DMS53 treated with DMSO at 0.1 percent for 48 hours (cell line): ENCODE results near the gene TMPO.
A peak's percentile ranks its signal among the peaks of the same experiment; 100 is the strongest.
"Not testable (repeated sequence)": the region's sequence is repeated elsewhere in the genome, so short reads cannot be mapped to it uniquely, and the experiment has no call there.

Experiments
- DNase-seq: peaks from one replicate; lab custom pipeline; 2025; ENCODE audit not compliant: unreplicated experiment; lab: John Stamatoyannopoulos, UW

The TMPO gene

DNA sequence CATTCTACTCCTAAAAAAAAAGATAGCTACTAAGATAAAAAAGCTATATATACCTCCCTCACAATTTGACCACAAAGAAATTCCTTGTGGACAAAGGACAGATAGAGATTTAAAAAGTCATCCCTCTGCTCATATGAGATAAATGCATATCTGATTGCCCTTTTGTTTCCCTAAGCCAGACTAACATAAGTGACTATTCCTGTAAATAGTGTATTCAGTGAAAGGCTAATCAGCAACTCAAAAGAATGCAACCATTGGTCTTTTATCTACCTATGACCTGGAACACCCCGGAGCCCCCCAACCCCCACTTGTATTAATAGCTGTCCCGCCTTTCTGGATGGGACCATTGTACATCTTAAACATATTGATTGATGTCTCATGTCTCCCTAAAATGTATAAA is 6.3 kb upstream of the TMPO start:
- DNase-seq: no peak

- DNase-seq: not testable (repeated sequence)
Observed at GRCh38 chr12:98511806-98512205, 3.6 kb upstream of the TMPO start.

GRCh38 chr12:98513379-98514322 is 1.7 kb upstream of the TMPO start:
- no peak for DNase-seq

DNA sequence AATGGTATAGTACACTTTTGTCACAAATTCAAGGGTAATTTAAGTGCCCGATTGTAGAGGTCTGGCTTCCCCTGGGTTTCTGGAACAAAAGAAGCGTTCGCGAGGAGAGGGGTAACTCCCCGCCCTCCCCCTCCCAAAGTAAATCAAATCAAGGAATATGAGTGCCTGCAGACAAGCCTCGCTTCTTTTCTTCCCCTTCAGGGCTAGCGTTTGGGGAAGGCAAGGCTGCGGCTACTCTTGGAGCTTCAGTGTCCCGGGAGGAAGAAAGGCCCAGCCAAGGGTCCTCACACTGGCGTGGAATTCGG is 456 bp upstream of the TMPO start:
- DNase-seq: no peak

DNA sequence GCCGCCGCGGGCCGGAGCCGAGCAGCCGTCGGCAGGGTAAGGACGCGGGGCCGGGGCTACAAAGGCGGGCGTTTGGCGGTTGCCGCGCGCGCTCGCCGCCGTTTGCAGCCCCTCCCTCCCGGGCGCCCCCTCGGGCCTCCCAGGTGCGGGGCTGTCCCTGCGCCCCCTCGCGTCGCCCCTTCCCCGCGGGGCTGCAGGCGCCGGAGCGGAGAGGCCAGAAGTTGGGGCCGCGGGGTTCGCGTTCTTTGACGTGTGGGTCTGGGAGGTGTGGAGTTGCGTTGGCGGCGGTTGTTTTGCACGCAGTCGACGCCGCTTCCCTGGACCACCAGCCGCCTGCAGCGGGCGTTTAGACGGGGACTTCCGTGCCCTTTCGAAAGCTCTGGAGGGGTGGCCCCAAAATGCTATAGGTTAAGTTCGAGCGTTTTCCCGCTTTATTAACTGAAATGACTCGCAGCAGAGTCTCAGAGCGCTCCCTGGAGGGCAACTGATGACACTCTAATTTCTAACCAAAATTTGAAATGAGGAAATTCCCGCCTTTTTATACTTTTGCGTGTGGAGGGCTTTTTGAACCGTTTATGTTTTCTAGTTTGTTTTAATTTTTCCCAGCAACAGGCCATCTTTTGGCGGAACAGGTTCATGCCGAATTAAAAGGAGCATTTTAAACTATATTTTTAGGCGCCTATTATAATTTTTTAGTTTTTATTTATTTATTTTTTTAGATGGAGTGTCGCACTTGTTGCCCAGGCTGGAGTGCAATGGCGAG is 902 bp downstream of the TMPO start:
- peak; percentile 92 for DNase-seq

DNA sequence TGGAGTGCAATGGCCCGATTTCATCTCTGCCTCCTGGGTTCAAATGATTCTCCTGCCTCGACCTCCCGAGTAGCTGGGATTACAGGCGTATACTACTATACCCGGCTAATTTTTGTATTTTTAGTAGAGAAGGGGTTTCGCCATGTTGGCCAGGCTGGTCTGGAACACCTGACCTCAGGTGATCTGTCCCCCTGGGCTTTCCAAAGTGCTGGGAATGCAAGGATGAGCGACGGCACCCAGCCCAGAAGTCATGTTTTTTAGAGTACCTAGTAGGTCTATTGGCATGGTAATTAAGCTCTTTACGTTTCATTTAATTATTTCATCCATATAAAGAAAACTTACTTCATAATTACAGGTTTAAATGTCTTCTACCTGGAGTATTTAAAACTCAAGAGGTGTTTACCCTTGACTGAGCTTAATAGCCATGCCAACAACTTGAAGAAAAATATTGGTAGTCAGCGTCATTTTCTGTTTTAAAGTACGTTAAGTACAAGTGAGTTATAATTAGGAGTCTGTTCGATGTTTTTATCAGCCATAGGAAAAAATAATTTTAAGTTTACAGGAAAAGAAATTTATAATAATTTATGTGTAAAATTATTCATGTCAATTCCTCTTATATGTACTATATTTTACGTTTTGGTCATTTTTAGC is 4.0 kb downstream of the TMPO start:
- no peak for DNase-seq

DNA sequence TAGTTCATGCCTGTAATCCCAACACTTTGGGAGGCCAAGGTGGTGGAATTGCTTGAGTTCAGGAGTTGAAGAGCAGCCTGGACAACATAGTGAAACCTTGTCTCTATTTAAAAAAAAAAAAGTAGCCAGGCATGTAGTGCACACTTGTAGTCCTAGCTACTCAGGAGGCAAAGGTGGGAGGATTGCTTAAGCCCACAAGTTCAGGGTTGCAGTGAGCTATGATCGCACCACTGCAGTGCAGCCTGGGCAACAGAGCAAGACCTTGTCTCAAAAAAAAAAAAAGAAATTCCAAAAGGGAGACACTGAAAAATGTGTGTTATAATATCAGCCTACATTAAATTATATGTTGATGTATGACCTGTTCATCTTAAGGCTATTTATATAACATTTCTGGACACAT is 14.7 kb downstream of the TMPO start:
- DNase-seq: no peak

DNA sequence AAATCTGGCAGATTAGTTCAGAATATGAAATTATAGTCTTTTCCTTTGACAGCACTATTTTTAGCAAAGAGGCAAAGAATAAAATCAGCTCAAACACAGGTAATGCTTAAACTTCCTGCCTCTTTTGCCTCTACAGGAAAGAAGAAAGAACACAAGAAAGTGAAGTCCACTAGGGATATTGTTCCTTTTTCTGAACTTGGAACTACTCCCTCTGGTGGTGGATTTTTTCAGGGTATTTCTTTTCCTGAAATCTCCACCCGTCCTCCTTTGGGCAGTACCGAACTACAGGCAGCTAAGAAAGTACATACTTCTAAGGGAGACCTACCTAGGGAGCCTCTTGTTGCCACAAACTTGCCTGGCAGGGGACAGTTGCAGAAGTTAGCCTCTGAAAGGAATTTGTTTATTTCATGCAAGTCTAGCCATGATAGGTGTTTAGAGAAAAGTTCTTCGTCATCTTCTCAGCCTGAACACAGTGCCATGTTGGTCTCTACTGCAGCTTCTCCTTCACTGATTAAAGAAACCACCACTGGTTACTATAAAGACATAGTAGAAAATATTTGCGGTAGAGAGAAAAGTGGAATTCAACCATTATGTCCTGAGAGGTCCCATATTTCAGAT is 17.4 kb downstream of the TMPO start:
- peak; percentile 45 for DNase-seq

- DNase-seq: no peak
Observed at GRCh38 chr12:98533723-98534251, 18.4 kb downstream of the TMPO start.

GRCh38 chr12:98538031-98538430 is 22.6 kb downstream of the TMPO start:
- no peak for DNase-seq

- DNase-seq: no peak
Observed at GRCh38 chr12:98543701-98544100, 28.3 kb downstream of the TMPO start.

GRCh38 chr12:98544751-98545150 is 29.4 kb downstream of the TMPO start:
- no peak for DNase-seq

- no peak for DNase-seq
Observed at GRCh38 chr12:98549371-98550110, 34.2 kb downstream of the TMPO start.

DNA sequence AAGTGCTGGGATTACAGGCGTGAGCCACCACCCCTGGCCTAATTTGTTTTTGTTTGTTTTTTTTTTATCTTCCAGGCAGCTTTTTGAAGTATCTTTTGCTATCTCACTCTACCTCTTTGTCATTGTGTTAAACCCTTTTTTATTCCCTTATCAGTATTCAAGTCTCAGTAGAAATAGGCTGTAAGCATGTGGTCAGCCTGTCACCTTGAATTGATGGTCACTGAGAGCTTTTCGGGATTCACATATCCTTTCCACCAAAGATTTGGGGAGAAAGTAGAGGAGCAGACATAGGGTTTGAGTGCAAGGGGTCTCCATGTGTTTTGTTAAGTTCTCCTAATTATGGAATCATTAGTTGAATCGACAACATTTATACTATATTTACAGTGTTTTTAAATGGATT is 36.4 kb downstream of the TMPO start:
- no peak for DNase-seq

GRCh38 chr12:98558097-98558496 is 42.7 kb downstream of the TMPO start:
- not testable (repeated sequence) for DNase-seq

GRCh38 chr12:98559666-98560065 is 44.3 kb downstream of the TMPO start:
- peak; percentile 31 for DNase-seq

DNA sequence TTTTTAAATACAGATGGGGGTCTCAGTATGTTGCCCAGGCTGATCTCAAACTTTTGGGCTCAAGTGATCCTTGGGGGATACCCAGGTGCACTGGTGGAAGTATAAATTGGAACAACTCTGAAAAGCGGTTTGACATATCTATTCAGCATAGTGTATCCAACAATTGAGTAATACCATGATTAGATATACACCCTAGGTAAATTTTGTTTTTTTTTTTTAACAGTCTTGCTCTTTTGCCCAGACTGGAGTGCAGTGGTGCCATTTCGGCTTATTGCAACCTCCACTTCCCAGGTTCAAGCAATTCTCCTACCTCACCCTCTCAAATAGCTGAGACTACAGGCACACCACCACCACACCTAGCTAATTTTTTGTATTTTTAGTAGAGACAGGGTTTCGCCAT is 46.5 kb downstream of the TMPO start:
- DNase-seq: no peak

- DNase-seq: no peak
Observed at GRCh38 chr12:98572010-98572409, 56.6 kb downstream of the TMPO start.

- DNase-seq: no peak
Observed at GRCh38 chr12:98574110-98574509, 58.7 kb downstream of the TMPO start.

DNA sequence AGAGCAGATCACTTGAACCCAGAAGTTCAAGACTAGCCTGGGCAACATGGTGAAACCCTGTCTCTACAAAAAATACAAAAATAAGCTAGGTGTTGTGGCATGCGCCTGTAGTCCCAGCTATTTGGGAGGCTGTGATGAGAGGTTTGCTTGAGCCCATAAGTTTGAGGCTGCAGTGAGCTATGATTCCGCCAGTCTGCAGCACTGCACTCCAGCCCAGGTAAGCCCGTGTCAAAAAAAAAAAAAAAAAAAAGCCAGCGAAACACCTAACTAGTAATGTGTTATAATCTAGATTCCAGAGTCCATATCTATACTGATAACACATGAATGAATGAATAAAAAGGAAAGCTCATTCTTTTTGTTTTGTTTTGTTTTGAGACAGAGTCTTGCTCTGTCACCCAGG is 59.6 kb downstream of the TMPO start:
- no peak for DNase-seq
